ENCODE data around the gene SLC4A2. TPM values are rescaled to one million over a fixed set of nuclear protein-coding genes. Genes with fewer than 3 reads are reported as not detected.

SLC4A2 gene
- polyA plus RNA-seq, 10 donors, result 43.2 to 57.6 (median 53.7) TPM

DNA sequence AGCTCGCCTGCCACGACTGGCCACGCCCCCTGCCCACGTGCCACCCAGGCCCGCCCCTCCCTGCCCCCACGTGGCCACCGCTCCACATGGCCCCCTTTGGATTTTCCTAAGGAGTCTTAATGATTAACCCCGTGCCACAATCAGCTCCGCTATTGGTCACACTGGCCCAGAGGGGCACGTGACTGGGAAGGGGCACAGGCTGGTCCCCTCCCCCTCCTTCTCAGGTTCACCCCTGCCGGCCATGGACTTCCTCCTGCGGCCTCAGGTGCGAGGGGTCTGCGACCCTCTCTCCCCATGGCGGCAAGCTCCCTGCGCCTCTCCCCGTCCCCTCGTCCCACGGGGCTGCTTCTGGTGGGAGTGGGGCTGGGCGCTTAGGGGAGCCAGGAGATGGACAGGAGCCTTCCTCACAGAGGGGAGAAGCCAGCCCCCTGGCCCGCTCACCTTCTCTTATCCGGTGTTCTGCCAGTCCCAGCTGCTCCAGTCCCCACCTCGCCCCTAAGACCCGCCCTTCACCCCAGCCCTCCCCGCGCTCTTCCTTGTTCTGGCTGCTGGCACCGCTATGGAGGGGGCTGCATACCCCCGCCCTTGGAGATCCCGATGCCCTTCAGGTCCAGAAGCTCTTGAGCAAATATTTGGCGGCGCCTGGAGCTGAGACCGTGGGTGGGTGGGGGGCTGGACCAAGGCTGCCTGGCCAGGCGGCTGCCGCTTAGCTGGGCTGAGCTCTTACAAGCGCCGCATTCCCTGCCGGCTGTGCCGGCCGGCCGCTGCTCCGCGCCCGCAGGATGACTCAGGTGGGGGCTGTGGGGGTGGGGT, 3.2 kb downstream of the SLC4A2 start:
- DNase-seq, result peak in 1 of 3 donors; percentile 45

DNA sequence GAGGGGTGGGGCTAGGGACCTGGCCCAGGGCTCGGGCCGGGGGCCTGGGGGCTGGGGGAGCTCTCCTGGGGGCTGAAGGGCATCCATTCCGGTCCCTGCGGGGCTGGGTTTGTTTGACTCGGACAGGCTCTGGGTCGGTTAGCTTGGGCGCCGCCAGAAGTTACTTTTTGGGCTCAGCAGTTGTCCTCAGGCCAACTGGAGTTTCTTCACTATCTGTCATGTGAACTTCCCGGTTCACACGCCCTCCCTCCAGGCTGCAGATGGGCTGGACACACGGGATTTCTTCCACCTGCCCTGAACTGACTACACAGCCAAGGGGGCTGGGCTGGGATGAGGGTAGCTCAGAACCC, 3.8 kb downstream of the SLC4A2 start:
- peak in 1 of 3 donors; percentile 64 for DNase-seq

DNA sequence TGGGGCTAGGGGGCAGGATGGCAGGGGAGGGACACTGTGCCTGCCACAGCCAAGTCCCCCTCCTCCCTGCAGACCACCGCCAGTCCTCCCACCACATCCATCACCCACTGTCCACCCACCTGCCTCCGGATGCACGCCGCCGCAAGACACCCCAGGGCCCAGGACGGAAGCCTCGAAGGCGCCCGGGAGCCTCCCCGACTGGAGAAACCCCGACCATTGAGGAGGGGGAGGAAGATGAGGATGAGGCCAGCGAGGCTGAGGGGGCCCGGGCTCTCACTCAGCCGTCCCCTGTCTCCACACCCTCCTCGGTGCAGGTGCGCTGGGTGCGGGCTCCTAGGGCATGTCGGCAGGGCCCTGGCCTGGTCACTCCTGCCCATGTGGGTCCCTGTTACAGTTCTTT, 5.1 kb downstream of the SLC4A2 start:
- DNase-seq, result no peak

DNA sequence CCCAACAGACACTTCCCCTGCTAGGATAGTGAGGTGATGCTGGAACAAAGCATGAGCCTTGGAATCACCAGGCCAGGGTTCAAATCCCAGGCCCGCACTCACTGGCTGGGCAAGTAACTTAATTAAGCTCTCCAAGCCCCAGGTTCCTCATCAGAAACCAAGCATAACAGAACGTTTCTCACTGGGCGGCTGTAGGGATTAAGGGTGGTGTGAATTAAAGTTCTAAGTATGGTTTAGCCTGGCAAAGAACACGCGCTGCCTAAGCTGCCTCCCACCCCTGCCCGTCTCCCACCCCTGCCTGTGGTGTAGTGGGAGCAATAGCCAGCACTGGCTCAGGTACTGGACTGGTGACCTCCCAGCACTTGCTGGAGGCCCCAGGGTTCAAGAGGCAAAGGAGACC, 5.6 kb downstream of the SLC4A2 start:
- no peak for DNase-seq

DNA sequence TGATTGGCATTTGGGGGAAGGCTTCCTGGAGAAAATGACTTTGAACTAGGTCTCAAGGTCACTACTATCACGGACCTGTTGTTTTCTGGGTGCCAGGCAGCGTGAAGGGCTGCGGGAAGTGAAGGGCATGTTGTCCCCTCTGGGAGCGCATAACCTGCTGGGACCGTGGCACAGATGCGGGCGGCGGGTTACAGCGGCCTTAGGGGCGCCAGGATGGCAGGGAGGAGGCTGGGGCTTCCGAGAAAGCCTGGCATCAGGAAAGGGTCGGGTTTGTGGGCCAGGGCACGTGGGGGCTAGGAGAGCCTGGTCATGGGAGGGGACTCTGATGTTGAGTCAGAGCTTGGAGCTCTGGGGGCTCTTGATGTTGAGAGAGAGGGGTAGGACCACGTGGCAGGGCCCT, 6.1 kb downstream of the SLC4A2 start:
- no peak for DNase-seq

DNA sequence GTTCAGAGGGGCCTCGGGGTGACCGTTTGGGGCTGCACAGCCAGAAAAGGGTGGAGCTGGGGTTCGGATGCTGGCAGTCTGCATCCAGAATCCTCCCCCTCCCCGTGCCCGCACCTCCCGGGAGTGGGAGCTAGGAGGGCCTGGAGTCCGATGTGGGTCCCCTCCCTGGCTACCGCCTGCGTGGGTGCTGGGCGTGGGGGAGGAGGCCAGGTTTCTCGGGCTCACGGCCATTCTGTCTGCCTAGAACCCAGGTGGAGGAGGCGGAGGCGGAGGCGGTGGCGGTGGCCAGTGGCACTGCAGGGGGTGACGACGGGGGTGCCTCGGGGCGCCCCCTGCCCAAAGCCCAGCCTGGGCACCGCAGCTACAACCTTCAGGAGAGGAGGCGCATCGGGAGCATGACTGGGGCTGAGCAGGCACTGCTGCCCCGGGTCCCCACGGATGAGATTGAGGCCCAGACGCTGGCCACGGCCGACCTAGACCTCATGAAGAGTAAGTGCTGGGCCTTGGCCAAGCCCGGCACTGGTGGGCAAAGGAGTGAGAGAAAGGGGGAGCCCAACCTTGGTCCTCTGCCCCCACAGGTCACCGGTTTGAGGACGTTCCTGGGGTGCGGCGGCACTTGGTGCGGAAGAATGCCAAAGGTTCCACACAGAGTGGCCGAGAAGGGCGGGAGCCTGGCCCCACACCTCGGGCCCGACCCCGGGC, 7.0 kb downstream of the SLC4A2 start:
- no peak for DNase-seq

DNA sequence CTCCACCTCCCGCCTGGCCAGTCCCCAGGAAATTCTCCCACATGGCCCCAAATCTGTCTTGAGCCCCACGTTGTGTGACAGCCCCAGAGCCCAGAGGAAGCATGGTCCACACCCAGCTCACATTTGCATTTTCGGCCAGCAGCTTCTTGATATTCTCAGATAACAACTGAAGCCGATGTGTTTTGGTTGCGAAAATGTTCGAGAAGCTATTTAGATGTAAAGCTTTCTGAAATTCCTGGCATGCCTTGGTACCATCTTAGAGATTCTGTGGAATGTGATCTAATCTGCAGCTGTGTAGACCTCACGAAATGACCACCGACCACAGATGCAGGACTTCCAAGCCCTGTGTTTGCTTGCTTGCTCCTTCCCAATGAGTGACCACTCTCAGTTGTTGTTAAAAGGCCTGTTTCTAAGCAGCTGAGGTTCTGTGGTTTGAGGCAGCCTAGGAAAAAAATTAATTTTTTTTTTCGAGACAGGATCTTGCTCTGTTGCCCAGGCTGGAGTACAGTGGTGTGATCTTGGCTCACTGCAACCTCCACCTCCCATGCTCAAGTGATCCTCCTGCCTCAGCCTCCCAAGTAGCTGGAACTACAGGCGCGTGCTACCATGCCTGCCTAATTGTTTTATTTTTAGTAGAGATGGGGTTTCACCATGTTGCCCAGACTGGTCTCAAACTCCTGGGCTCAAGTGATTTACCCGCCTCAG, 8.8 kb downstream of the SLC4A2 start:
- no peak for DNase-seq

DNA sequence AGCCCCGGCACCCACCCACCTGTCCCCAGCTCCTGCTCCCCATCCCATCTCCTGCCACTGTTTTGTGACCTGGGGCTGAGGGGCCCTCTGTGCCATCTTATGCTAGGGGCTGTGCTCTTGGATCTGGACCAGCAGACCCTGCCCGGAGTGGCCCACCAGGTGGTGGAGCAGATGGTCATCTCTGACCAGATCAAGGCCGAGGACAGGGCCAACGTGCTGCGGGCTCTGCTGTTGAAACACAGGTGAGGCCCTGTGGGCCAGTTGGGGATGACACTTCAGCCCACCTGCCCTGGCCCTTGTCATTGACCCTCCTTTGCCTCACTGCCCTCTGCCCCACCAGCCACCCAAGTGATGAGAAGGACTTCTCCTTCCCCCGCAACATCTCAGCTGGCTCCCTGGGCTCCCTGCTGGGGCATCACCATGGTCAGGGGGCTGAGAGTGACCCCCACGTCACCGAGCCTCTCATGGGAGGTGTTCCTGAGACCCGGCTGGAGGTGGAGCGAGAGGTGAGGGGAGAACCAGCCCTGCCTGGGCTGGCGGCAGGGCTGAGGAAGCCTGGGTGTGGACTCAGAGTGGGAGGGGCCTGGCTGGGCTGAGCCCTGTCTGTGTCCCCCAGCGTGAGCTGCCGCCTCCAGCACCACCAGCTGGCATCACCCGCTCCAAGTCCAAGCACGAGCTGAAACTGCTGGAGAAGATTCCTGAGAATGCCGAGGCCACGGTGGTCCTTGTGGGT, 10.6 kb downstream of the SLC4A2 start:
- DNase-seq, result no peak

DNA sequence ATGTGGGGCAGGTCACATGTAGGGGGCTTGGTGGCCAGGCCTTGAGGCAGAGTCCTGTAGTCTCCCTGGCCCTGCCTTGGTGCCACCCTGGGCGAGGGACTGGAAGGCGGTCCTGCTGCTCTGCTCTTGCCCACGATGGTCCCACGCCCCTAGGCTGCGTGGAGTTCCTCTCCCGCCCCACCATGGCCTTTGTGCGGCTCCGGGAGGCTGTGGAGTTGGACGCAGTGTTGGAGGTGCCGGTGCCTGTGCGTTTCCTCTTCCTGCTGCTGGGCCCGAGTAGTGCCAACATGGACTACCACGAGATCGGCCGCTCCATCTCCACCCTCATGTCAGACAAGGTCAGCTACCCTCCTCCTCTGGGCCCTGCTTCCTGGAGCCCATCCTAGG, 11.2 kb downstream of the SLC4A2 start:
- DNase-seq, result no peak

DNA sequence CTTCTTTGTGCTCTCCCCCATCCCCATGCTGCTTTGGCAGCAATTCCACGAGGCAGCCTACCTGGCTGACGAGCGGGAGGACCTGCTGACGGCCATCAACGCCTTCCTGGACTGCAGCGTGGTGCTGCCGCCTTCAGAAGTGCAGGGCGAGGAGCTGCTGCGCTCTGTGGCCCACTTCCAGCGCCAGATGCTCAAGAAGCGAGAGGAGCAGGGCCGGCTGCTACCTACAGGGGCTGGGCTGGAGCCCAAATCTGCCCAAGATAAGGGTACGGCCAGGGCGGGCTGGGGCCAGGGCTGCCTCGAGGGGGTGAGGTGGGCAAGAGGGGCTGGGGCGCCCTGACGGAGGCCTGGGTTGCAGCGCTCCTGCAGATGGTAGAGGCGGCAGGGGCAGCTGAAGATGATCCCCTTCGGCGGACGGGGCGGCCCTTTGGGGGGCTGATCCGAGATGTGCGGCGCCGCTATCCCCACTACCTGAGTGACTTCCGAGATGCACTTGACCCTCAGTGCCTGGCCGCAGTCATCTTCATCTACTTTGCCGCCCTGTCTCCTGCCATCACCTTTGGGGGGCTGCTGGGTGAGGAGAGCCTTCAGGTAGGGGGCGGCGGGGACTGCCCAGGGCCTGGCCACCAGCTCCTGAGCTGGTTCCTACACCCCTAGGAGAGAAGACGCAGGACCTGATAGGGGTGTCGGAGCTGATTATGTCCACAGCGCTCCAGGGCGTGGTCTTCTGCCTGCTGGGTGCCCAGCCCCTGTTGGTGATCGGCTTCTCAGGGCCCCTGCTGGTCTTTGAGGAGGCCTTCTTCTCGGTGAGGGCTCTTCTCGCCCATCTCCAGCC, 11.9 kb downstream of the SLC4A2 start:
- no peak for DNase-seq

DNA sequence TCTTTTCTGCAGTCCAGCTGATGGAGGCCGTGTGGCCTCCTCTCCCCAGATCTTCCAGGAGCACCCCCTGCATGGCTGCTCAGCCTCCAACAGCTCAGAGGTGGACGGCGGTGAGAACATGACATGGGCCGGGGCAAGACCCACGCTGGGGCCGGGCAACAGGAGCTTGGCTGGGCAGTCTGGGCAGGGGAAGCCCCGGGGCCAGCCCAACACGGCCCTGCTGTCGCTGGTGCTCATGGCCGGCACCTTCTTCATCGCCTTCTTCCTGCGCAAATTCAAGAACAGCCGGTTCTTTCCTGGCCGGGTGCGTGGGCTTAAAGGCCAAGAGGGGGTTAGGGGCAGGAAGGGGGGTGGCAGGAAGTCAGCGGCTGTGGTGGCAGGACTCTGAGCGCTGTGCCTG, 14.6 kb downstream of the SLC4A2 start:
- DNase-seq, result no peak

DNA sequence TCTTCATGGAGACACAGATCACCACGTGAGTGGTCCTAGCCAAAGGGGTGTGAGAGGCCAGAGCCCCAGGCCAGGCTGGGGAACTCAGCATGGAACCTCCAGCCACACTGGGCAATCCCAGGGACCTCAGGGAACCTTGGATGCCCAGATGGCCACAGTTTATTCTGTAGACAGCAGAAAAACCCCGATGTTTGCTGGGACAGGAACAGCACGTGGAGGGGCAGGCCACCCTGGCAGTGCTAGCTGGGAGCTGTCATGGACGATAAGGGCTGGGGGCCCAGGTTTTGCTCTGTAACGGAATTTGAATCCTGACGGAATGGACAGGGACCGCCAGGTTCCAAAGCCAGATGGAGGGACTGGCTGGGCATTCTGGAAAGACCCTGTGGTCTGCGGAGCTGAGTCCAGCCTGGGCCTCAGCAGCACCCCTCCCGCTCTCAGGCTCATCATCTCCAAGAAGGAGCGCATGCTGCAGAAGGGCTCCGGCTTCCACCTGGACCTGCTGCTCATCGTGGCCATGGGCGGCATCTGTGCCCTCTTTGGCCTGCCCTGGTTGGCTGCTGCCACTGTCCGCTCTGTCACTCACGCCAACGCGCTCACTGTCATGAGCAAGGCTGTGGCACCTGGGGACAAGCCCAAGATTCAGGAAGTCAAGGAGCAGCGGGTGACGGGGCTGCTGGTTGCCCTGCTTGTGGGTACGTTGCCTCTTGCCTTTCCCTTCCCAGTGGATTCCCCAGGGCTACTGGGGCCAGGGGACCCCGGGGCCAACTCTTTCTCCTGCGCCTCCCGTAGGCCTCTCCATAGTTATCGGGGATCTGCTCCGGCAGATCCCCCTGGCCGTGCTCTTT, 15.7 kb downstream of the SLC4A2 start:
- DNase-seq, result no peak

DNA sequence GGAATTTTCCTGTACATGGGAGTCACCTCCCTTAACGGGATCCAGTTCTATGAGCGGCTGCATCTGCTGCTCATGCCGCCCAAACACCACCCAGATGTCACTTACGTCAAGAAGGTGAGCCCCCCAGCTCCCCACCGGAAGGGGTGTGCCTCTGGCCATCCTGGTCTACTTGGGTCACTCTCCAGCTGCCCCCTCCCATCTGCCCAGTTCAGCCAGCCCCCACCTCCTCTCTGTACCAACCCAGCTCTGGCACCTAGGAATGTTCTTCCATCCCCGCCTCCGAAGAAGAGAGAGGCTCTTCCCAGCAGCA, 16.2 kb downstream of the SLC4A2 start:
- DNase-seq, result no peak

DNA sequence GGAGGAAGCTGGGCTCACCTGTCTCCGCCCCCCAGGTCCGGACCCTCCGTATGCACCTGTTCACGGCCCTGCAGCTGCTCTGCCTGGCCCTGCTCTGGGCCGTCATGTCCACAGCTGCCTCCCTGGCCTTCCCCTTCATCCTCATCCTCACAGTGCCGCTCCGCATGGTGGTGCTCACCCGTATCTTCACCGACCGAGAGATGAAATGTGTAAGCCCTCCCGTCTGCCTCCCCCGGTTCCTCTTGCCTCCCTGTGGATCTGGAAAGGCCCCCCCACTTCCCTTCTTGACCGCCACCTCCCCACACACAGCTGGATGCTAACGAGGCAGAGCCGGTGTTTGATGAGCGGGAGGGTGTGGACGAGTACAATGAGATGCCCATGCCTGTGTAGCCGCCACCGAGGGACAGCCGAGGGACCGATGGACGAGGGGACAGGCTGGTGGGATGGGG, 16.6 kb downstream of the SLC4A2 start:
- DNase-seq, result no peak

DNA sequence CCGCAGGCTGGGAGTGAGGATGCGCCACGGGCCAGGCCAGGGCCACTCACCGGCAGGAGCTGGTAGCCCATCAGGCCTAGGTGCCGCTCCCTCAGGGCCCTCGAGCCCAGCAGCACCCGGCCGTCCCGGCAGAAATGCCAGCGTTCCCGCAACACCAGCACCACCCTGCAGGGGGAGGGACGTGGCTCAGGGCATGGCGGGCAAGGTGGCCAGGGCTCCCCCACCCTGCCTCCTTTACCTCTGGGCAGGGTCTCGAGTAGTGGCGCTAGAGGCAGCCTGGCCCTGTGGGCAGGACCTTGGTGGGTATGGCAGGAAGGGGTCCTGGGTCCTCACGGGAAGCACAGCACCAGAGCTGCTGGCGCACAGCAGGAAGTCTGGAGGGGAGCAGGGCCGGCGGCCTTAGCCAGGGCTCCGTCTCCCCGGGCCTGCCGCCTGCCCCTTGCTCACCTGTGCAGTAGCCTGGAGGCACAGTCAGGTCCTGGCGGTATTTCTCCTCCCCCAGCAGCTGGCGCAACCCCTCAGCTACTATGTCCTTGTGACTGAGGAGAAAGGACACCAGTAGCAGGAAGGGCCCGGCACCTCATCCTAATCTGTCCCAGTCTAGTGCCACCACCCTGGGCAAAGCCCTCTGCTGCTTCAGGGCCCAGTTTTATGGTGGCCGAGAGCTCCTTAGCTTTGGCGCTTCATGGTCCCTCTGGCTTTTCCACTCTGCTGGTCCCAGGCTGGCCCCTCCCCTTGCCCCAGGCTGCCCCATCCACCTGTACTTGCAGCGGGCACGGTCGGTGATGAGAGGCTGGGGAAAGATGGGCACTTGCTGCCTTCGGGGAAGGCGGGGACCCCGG, 17.7 kb downstream of the SLC4A2 start:
- DNase-seq, result no peak

DNA sequence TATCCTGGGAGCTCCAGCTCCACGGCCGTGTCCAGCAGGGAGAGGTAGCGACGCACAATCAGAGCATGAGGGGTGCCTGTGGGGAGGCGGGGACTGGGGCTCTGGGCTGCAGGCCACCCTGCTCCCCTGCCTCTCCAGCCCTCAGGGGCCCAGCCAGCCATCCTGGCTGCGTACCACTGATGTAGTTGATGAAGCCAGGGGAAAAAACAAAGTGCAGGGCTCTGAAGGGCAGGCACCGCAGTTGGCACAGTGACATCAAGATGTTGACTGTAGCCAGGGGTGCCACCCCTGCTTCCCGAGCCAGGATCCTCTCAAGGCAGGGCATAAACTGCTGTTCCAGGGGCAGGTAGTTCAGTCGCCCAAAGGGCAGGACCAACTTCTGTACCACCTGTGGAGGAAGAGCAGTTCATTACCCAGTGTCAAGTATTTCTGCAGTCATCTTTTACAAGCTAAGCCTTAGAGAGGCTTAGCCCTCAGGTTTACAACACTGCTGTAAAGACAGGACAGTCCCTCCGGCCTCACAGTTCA, 18.4 kb downstream of the SLC4A2 start:
- no peak for DNase-seq

DNA sequence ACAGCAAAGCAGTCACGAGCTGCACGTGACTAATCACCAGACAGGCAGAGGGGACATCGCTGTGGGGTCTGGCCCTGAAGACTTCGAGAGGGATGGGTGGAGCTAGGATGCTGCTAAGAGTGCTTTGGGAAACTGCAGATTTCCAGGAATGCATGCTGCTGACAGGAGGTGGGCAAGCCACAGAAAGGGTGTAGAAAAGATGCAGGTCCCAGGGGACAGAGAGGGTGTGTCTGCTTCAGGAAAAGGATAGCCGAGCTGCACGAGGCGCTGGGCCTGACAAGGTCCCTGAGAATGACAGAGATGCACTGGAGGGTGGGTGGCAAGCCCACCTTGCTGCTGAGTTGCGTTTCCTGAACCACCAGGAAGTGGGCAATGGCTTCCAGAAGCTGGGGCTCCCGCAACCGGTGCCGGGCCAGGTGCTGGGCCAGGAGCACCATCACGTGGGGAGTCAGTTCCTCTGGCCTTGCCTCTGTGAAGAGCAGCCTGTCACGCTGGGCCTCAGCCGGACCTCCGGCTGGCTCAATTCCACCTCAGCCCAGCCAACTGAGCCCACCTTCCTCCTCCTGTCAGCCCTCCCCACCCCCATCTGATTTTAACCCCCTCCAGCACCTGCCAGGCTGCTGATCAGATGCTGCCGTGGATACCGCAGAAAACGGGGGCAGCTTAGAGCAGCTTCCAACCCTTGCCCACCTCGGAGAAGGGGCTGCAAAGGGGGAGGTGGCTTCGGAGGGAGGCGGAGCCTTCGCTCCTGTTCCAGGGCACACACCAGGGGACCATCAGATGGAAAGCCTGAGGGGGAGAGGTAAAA, 19.0 kb downstream of the SLC4A2 start:
- DNase-seq, result peak in 1 of 3 donors; percentile 57

DNA sequence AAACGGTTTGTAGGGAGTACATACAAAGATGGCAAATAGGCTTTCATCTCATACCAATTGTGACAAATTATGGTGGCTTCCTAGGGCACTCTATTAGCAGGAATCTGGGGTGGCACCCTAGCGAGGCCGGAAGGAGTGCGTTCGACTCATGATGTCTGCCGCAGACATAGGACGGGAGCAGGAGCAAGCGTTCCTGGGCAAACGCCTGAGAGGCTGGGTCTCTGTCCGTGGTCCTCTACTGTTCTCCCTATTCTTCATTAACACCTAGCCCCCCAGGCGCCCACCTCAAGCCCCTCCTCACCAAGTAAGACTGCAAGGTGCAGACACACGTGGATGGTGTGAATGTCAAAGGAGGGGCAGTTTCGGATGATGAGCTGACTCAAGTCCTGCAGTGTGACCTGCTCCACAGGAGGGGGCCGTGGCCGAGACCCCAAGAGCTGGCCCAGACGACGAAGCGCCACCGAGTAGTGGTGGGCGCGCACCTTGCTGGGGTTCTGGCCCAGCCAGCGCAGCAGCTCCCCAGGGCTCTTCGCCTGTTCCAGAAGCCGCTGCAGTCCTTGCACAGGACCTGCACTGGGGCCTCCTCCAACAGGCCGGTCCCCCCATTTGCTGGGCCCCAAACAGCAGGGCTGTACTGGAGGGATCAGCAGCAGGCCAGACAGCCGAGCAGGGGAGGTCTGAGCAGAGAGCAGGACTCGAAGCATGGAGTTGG, 20.0 kb downstream of the SLC4A2 start:
- no peak for DNase-seq
